ENCODE data around the gene ETNPPL. TPM values are rescaled to one million over a fixed set of nuclear protein-coding genes. Genes with fewer than 3 reads are reported as not detected.

The ETNPPL gene
- total and polyA plus RNA-seq, 9 of the 15 experiments (the other 6 are each of a cell fraction or from before 2014, with no cell fraction given): 0.06 to 0.14 TPM; not detected in 7

DNA sequence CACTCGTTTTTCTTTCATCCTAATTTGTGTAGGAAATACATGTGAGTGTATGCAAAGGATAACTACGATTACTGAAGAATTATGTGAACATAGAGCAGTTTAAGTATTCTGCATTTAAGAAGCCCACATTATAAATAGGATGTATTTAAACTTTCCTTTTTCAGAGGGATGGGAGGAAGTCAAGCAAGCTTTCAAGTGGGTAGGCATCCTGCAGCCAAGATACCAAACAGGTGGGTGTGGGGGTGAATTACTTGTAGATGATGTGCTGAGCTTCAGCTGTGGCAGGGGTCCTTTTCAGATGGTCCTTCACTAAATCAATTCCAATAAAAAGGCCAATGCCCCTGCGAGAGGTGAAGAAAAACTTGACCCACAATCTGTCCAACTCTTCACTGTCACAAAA lies 16.3 kb downstream of the ETNPPL start:
- ATAC-seq: no peak
- TF ChIP-seq, protein P1, sequence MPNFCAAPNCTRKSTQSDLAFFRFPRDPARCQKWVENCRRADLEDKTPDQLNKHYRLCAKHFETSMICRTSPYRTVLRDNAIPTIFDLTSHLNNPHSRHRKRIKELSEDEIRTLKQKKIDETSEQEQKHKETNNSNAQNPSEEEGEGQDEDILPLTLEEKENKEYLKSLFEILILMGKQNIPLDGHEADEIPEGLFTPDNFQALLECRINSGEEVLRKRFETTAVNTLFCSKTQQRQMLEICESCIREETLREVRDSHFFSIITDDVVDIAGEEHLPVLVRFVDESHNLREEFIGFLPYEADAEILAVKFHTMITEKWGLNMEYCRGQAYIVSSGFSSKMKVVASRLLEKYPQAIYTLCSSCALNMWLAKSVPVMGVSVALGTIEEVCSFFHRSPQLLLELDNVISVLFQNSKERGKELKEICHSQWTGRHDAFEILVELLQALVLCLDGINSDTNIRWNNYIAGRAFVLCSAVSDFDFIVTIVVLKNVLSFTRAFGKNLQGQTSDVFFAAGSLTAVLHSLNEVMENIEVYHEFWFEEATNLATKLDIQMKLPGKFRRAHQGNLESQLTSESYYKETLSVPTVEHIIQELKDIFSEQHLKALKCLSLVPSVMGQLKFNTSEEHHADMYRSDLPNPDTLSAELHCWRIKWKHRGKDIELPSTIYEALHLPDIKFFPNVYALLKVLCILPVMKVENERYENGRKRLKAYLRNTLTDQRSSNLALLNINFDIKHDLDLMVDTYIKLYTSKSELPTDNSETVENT (CRISPR knock-in tag; IDR thresholded peaks at IDR 0.05): no peak
- TF ChIP-seq ZNF586 (CRISPR knock-in tag; conservative IDR thresholded peaks at IDR 0.05): no peak
- no peak for TF ChIP-seq STAT5A (IDR thresholded peaks at IDR 0.05; ENCODE audit: borderline replicate concordance, low read length)
- no peak for TF ChIP-seq NONO (IDR thresholded peaks at IDR 0.05; ENCODE audit: low read depth in 2 of 2, low read length in 1 of 2)
- TF ChIP-seq RBM14 (IDR thresholded peaks at IDR 0.05; ENCODE audit: borderline replicate concordance, insufficient read depth, low read depth, low read length): no peak
- TF ChIP-seq SMARCA4 (IDR thresholded peaks at IDR 0.05): no peak
- TF ChIP-seq SMARCB1 (IDR thresholded peaks at IDR 0.05; ENCODE audit: insufficient read length, low read depth): no peak
- TF ChIP-seq U2AF2 (optimal IDR thresholded peaks at IDR 0.05; ENCODE audit: low read depth, low read length): no peak
- TF ChIP-seq, protein P2, sequence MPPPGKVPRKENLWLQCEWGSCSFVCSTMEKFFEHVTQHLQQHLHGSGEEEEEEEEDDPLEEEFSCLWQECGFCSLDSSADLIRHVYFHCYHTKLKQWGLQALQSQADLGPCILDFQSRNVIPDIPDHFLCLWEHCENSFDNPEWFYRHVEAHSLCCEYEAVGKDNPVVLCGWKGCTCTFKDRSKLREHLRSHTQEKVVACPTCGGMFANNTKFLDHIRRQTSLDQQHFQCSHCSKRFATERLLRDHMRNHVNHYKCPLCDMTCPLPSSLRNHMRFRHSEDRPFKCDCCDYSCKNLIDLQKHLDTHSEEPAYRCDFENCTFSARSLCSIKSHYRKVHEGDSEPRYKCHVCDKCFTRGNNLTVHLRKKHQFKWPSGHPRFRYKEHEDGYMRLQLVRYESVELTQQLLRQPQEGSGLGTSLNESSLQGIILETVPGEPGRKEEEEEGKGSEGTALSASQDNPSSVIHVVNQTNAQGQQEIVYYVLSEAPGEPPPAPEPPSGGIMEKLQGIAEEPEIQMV (tag; conservative IDR thresholded peaks at IDR 0.05; ENCODE audit: low read depth): no peak
- TF ChIP-seq ZNF184 (CRISPR knock-in tag; IDR thresholded peaks at IDR 0.05): no peak
- no peak for TF ChIP-seq CBX8 (IDR thresholded peaks at IDR 0.05; ENCODE audit: borderline replicate concordance, extremely low read depth, low read depth, low read length, poor library complexity, severe bottlenecking)
- no peak for TF ChIP-seq PTRF (tag; IDR thresholded peaks at IDR 0.05)
- TF ChIP-seq, protein P3, sequence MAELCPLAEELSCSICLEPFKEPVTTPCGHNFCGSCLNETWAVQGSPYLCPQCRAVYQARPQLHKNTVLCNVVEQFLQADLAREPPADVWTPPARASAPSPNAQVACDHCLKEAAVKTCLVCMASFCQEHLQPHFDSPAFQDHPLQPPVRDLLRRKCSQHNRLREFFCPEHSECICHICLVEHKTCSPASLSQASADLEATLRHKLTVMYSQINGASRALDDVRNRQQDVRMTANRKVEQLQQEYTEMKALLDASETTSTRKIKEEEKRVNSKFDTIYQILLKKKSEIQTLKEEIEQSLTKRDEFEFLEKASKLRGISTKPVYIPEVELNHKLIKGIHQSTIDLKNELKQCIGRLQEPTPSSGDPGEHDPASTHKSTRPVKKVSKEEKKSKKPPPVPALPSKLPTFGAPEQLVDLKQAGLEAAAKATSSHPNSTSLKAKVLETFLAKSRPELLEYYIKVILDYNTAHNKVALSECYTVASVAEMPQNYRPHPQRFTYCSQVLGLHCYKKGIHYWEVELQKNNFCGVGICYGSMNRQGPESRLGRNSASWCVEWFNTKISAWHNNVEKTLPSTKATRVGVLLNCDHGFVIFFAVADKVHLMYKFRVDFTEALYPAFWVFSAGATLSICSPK (IDR thresholded peaks at IDR 0.05; ENCODE audit: borderline replicate concordance): no peak
- TF ChIP-seq MIER1 (IDR thresholded peaks at IDR 0.05; ENCODE audit: low read depth): no peak
- no peak for TF ChIP-seq FOXK1 (CRISPR knock-in tag; IDR thresholded peaks at IDR 0.05; ENCODE audit: borderline replicate concordance)

More for the DNA sequence above, 16.3 kb downstream of the ETNPPL start:
- H3K79me2 ChIP-seq (ENCODE audit: control insufficient read depth, insufficient read depth, low read length): no peaks in the 10 kb centered on the region
- WGBS (ENCODE audit: insufficient coverage, low coverage, missing lambda C conversion rate): 0% methylated on average over 3 of the region's 3 CpGs
- no peaks in the 10 kb centered on the region for H3K36me3 ChIP-seq (ENCODE audit: control insufficient read depth, insufficient read depth, low read length)
- in situ Hi-C loops (cut with MboI) (no loop called here), intact Hi-C loops (cut with micrococcal nuclease) (no loop called here)
- H3K4me2 ChIP-seq (ENCODE audit: insufficient read depth, low read length): no peak overlapping the region
- no TSS peak for BruUV-seq (replicated peaks)
- H3K9me3 ChIP-seq (replicated peaks; ENCODE audit: control insufficient read depth, insufficient read depth, low read depth, low read length): no peaks in the 10 kb centered on the region
- no peak overlapping the region for H3K9ac ChIP-seq (ENCODE audit: insufficient read depth in 1 of 2, low read depth in 2 of 2, low read length in 2 of 2)
- POLR2A ChIA-PET: interaction anchor here (0.5 kb wide), 1 partner anchor 726 kb away, joined by 3 read pairs; no protein-coding TSS in a partner anchor
- H3K4me3 ChIP-seq: no peak overlapping the region
- H3K4me1 ChIP-seq (replicated peaks in 1 of 2; ENCODE audit: control insufficient read depth in 2 of 2, insufficient read depth in 2 of 2, low read length in 2 of 2): no peaks in the 10 kb centered on the region
- H3K27me3 ChIP-seq (ENCODE audit: control insufficient read depth in 2 of 2, insufficient read depth in 2 of 2, low read length in 2 of 2): peaks cover 0 to 5% of the 10 kb centered on the region in 2 experiments; a peak in 3 of 5 replicates
- no peak for FAIRE-seq
- no peak for DNase-seq (ENCODE audit: extremely low read depth in 1 of 4, low spot score in 3 of 4)
- H3K27ac ChIP-seq (ENCODE audit: extremely low read depth, low read depth, low read length): no peak overlapping the region
- H2AFZ ChIP-seq (ENCODE audit: low read depth, low read length): no peak overlapping the region
- H4K20me1 ChIP-seq (replicated peaks; ENCODE audit: control insufficient read depth, insufficient read depth, low read length): no peaks in the 10 kb centered on the region
- no peaks in the 10 kb centered on the region for H3K9me1 ChIP-seq (ENCODE audit: control insufficient read depth, insufficient read depth, low read length)
- CTCF ChIA-PET (ENCODE audit: low intra/inter-chr PET ratio): no interaction called here
